SHP77 (cell line): ENCODE results near the gene UGT2A1.

Experiments used
- DNase-seq, 2 experiments: peaks; one replicate each; lab custom pipeline; 2025; lab: John Stamatoyannopoulos, UW

UGT2A1 gene

GRCh38 chr4:69589884-69590283, 63.2 kb downstream of the UGT2A1 start:
- no peak for DNase-seq

GRCh38 chr4:69584135-69584534, 68.9 kb downstream of the UGT2A1 start:
- DNase-seq = no peak

- DNase-seq = no peak
Observed at GRCh38 chr4:69583543-69583942, 69.5 kb downstream of the UGT2A1 start.

GRCh38 chr4:69577245-69577644, 75.8 kb downstream of the UGT2A1 start:
- no peak for DNase-seq

- no peak for DNase-seq
Observed at GRCh38 chr4:69576251-69576877, 76.7 kb downstream of the UGT2A1 start.

- no peak for DNase-seq
Observed at GRCh38 chr4:69568787-69569186, 84.3 kb downstream of the UGT2A1 start.

GRCh38 chr4:69563424-69563823, 89.6 kb downstream of the UGT2A1 start:
- no peak for DNase-seq

- DNase-seq = no peak
Observed at GRCh38 chr4:69549651-69550050, 103.4 kb downstream of the UGT2A1 start.

- DNase-seq = no peak
Observed at GRCh38 chr4:69546134-69546765, 106.8 kb downstream of the UGT2A1 start.
